VCaP (cell line): ENCODE results near the gene FGB.

Source experiments
- H3K27ac ChIP-seq: fragments of 450-650 bp; 2 replicates; pipeline ENCODE4 v1.5.1; 2017
- TF ChIP-seq, protein P1 (sequence below): fragments of 450-650 bp; conservative IDR thresholded peaks from 2 replicates; pipeline ENCODE4 v1.5.1; 2017; ENCODE audit warnings: mild to moderate bottlenecking, moderate library complexity

The FGB gene

DNA sequence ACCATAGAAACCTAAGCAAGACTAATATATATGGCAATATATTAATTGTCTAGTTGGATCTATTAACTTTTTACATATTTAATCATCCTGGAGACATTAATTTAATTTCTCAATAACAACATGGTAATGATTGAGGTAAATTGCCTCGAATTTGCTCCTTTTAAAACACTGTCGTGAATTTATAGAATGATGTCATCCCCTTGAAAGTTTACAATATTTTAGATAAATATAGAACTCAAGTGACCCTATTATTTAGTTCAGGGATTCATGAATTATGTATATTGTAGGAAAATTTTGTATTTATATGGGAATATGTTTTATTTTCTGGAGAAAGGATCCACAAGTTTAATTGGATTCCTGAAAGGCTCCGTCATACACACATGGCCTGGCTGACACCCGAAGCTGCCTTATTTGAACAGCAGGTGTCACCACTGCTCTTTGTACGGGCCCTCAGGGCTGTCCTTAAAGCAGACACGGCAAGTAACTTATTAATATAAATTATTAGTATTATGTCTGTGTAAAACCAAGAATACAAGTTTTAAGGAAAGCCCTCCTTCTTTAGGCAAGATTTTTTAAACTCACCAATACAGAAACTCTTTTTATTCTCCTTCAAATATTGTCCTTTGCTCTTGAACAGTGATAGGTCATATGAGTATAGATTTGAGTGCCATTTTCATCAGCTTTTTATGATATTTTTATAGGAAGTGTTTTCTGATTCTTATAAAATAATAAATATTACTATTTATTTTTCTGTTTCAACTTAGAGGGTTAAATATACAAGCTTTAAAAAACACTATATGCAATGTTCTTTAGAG lies 10.7 kb upstream of the FGB start:
- no peak overlapping the region for H3K27ac ChIP-seq
- TF ChIP-seq, protein P1, sequence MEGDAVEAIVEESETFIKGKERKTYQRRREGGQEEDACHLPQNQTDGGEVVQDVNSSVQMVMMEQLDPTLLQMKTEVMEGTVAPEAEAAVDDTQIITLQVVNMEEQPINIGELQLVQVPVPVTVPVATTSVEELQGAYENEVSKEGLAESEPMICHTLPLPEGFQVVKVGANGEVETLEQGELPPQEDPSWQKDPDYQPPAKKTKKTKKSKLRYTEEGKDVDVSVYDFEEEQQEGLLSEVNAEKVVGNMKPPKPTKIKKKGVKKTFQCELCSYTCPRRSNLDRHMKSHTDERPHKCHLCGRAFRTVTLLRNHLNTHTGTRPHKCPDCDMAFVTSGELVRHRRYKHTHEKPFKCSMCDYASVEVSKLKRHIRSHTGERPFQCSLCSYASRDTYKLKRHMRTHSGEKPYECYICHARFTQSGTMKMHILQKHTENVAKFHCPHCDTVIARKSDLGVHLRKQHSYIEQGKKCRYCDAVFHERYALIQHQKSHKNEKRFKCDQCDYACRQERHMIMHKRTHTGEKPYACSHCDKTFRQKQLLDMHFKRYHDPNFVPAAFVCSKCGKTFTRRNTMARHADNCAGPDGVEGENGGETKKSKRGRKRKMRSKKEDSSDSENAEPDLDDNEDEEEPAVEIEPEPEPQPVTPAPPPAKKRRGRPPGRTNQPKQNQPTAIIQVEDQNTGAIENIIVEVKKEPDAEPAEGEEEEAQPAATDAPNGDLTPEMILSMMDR: peak; percentile 91

DNA sequence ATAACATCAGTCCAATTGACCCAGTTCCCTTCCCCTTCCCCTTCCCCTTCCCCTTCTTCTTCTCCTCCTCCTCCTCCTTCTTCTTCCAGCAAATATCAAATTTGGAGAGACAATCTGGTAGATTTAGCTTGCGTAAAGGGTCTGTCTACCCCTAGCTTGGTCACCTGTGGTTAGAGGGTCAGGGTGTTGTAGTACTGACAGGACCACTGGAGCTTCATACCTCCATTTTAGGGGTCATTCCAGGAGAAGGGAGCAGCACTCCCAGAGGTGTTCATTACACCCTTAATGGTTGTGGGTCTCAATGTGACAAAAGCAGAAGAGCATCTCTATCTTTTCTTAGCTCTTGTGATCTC lies 3.7 kb upstream of the FGB start:
- no peak overlapping the region for H3K27ac ChIP-seq
- TF ChIP-seq, protein P1: no peak

DNA sequence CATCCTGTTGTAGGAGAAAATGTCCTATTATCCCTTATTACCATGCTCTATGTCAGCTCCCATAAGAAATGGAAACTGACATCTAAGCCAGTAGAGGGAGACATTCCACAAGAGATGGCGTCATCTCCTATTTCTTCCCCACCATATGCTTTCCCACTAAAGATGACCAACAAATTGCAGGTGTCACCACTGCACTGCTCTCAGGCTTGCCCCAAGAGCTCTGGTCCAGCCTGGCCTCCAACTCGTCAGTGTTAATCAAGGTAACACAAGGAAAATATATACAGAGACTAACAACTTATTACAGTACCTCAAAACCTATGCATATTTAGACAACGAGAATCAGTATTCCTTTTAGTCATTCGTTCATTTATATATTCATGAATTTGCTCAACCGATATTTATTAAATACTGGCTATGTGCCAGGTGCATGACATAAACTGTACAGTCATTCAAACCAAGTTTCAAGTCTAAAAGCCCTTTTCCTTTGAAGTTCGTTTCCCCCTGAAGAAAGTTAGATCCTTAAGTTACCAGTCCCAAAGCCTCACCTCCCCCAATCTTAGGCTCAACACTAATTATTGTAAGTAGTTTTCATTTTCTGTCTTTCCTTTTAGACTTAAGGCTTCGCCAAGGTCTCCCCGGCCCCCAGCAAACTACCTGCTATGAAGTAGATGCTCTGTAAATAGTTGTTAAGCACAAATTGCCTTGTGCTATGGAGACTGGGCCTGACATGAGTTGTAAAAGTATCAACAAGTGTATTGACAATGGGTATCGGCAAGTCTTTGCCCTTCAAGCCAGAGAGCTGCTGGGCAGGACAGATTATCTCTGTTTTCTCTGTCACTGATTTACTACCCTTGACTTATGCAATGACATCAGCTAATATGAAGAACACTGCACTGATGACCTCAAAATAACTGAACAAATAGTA lies 3.1 kb upstream of the FGB start:
- TF ChIP-seq, protein P1: peak; percentile 73
- H3K27ac ChIP-seq: no peak overlapping the region

DNA sequence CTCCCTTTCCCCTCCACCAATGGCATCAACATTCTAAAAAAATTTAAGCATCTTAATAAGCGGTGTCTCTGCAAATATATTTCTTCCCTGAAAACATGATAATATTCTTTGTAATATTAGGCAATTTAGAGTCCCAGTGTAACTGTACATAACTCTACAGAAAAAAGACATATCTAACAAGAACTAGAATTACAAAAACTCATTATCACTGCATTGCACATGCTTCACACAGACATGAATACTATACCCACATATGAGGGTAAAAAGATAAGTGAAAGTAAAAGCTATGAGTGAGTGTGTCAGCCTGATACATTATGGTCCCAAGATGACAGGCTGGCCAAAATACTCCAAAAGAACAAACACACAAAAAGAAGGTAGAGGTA lies 2.4 kb upstream of the FGB start:
- H3K27ac ChIP-seq: no peak overlapping the region
- TF ChIP-seq, protein P1: no peak

DNA sequence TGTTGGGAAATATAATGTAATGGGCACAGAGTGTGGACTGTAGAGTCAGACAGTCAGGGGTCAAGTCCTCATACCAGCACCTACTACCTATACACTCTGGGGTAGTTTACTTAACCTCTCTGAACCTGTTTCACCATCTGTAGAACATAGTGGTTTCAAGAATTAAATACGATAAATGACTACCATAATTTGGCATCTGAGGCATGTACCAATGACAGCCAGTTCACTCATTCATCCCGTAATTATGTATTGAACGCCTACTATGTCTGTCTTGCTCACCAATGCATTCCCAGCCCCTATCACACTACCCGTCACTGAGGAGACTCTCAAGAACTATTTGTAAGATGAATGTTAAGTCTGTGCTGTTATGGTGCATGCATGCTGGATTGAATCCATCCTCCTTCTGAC lies 2.0 kb upstream of the FGB start:
- TF ChIP-seq, protein P1: no peak
- H3K27ac ChIP-seq: no peak overlapping the region

DNA sequence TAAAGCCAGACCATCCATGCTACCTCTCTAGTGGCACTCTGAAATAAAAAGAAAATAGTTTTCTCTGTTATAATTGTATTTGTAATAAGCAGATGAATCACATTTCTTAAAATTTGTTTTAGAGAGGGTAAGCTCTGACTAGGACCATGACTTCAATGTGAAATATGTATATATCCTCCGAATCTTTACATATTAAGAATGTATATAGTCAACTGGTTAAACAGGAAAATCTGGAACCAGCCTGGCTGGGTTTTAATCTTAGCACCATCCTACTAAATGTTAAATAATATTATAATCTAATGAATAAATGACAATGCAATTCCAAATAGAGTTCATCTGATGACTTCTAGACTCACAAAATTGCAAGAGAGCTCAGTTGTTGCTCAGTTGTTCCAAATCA lies 1.5 kb downstream of the FGB start:
- TF ChIP-seq, protein P1: no peak
- no peak overlapping the region for H3K27ac ChIP-seq

DNA sequence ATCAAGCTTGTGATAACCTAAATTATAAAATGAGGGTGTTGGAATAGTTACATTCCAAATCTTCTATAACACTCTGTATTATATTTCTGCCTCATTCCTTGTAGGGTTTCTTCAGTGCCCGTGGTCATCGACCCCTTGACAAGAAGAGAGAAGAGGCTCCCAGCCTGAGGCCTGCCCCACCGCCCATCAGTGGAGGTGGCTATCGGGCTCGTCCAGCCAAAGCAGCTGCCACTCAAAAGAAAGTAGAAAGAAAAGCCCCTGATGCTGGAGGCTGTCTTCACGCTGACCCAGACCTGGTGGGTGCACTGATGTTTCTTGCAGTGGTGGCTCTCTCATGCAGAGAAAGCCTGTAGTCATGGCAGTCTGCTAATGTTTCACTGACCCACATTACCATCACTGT lies 2.9 kb downstream of the FGB start:
- no peak overlapping the region for H3K27ac ChIP-seq
- TF ChIP-seq, protein P1: no peak
